ENCODE measurements around the gene CDKN2AIPNL.
"Not testable (repeated sequence)": the region's sequence is repeated elsewhere in the genome, so short reads cannot be mapped to it uniquely, and the experiment has no call there.

CDKN2AIPNL gene

DNA sequence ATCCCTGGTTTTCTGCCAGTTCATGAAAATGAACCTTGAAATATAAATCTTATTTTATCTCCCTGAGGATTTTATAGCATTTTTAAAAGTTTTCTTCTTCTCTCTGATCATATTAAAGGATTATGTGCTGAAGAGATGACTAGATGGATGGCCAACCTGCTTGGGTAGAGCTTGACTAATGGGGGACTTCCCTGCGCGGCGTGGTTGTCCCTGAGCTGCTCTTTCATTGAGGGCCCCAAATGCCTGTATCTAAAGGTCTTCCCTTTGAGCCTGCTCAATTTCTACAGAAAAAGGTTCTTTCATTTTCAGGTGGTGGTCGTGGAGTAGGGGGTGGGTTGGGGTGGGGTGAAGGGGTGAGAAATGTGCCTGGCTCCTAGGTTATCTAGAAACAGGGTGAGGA, 20.5 kb upstream of the CDKN2AIPNL start:
- TF ChIP-seq, protein P1, sequence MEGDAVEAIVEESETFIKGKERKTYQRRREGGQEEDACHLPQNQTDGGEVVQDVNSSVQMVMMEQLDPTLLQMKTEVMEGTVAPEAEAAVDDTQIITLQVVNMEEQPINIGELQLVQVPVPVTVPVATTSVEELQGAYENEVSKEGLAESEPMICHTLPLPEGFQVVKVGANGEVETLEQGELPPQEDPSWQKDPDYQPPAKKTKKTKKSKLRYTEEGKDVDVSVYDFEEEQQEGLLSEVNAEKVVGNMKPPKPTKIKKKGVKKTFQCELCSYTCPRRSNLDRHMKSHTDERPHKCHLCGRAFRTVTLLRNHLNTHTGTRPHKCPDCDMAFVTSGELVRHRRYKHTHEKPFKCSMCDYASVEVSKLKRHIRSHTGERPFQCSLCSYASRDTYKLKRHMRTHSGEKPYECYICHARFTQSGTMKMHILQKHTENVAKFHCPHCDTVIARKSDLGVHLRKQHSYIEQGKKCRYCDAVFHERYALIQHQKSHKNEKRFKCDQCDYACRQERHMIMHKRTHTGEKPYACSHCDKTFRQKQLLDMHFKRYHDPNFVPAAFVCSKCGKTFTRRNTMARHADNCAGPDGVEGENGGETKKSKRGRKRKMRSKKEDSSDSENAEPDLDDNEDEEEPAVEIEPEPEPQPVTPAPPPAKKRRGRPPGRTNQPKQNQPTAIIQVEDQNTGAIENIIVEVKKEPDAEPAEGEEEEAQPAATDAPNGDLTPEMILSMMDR (IDR thresholded peaks at IDR 0.05; ENCODE audit: low read depth, low read length, missing control alignments) = no peak
- DNase-seq (ENCODE audit: low read depth) = no peak
- no peak overlapping the region for H3K4me3 ChIP-seq (ENCODE audit: low read depth, low read length)

DNA sequence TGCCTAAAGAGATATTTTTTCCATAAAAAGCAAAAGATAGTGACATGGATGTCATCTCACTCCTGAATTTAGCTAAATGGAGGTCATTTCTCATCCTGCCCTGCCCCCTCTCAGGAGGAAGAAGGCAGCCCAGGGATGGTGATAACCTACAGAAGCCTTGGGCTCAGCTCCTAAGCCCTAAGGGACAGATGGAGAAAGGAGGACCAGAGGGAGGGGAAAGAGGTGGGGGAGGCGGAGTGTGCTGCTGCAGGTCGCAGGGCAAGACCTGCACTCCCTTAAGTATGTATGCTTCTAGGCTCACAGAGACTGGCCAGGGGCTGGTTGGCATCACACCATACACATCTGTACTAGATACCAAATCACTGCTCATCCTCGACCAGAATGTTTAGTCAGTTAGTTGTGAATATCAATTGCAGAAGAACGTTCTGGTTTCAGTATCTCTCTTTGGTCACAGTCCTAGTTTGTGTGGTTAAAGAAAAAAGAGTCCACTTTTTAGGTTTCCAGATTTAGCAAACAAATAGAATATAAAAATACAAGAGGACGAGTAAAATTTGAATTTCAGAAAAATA, 18.4 kb upstream of the CDKN2AIPNL start:
- H3K4me3 ChIP-seq (ENCODE audit: low read depth, low read length) = no peak overlapping the region
- DNase-seq (ENCODE audit: low read depth) = no peak
- TF ChIP-seq, protein P1 (IDR thresholded peaks at IDR 0.05; ENCODE audit: low read depth, low read length, missing control alignments) = no peak

DNA sequence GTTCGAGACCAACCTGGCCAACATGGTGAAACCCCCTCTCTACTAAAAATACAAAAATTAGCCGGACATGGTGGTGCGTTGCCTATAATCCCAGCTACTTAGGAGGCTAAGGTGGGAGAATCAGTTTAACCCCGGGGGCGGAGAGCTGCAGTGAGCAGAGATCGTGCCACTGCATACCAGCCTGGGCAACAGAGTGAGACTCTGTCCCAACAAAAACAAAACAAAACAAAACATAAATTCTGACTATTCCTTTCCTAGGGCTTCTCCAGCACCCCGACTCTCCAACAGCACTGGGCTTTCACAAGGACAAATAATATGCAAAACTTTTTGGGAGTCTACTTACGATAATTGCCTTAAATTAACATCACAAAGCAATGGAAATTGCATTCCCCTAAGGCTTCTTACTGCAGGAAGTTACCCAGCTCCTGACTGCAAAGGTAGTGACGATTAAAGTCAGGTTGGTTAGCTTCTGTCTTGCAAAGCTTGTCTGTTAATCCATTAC, 15.9 kb upstream of the CDKN2AIPNL start:
- DNase-seq (ENCODE audit: low read depth) = no peak
- TF ChIP-seq, protein P1 (IDR thresholded peaks at IDR 0.05; ENCODE audit: low read depth, low read length, missing control alignments) = no peak
- no peak overlapping the region for H3K4me3 ChIP-seq (ENCODE audit: low read depth, low read length)

DNA sequence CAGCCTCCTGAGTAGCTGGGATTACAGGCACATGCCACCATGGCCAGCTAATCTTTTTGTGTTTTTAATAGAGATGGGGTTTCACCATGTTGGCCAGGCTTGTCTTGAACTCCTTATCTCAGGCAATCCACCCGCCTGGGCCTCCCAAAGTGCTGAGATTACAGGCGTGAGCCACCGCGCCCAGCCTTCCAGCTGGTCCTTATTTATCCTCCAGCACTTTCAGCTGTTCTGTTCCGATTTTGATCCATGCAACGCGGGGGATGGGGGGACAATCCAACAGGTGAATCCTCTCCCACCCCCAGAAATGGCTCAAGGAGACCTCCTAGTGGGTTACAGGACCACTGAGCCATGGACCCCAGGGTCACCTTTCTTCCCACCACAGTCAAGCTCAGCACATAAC, 14.7 kb upstream of the CDKN2AIPNL start:
- TF ChIP-seq, protein P1 (IDR thresholded peaks at IDR 0.05; ENCODE audit: low read depth, low read length, missing control alignments) = no peak
- no peak for DNase-seq (ENCODE audit: low read depth)
- no peak overlapping the region for H3K4me3 ChIP-seq (ENCODE audit: low read depth, low read length)

DNA sequence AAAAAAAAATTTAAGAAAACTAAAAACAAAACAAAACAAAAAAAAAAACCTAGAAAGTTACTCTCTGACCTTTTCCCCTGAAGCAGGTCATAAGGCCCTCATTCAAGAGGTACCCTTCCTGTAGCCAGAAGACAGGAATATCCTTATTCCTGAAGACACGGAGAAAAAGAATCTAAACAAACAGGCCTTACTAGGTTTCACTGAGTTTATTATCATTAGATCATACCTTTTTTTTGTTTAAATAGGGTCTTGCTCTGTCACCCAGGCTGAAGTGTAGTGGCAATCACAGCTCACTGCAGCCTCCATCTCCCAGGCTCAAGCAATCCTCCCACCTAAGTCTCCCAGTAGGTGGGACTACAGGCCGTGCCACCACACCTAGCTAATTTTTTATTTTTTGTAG, 11.7 kb upstream of the CDKN2AIPNL start:
- TF ChIP-seq, protein P1 (IDR thresholded peaks at IDR 0.05; ENCODE audit: low read depth, low read length, missing control alignments) = no peak
- no peak overlapping the region for H3K4me3 ChIP-seq (ENCODE audit: low read depth, low read length)
- no peak for DNase-seq (ENCODE audit: low read depth)

DNA sequence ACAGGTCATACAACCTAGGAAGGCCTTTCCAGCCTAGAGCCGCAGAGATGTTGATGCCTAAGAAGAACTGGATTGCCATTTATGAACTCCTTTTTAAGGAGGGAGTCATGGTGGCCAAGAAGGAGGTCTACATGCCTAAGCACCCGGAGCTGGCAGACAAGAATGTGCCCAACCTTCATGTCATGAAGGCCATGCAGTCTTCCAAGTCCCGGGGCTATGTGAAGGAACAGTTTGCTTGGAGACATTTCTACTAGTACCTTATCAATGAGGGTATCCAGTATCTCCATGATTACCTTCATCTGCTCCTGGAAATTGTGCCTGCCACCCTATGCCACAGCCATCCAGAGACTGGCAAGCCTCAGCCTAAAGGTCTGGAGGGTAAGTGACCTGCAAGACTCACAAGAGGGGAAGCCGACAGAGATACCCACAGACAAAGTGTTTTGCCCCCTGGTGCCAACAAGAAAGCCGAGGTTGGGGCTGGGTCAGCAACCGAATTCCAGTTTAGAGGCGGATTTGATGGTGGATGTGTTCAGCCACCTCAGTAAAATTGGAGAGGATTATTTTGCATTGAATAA, 11.2 kb upstream of the CDKN2AIPNL start:
- TF ChIP-seq, protein P1 (IDR thresholded peaks at IDR 0.05; ENCODE audit: low read depth, low read length, missing control alignments) = no peak
- DNase-seq (ENCODE audit: low read depth) = no peak

DNA sequence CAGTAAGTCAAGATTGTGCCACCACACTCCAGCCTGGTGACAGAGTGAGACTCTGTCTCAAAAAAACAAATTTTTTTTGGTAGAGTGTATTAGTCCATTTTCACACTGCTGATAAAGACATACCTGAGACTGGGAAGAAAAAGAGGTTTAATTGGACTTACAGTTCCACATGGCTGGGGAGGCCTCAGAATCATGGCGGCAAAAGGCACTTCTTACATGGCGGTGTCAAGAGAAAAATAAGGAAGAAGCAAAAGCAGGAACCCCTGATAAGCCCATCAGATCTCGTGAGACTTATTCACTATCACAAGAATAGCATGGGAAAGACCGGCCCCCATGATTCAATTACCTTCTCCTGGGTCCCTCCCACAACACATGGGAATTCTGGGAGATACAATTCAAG, 9.4 kb upstream of the CDKN2AIPNL start:
- DNase-seq (ENCODE audit: low read depth); H3K4me3 ChIP-seq (ENCODE audit: low read depth, low read length): not testable (repeated sequence)

More for the DNA sequence above, 11.2 kb upstream of the CDKN2AIPNL start:
- no peak overlapping the region for H3K4me3 ChIP-seq (ENCODE audit: low read depth, low read length)
